B cell (primary cell): ENCODE results near the gene TMEM92. TPM values are rescaled to one million over a fixed set of nuclear protein-coding genes. Genes with fewer than 3 reads are reported as not detected.

Source experiments
- ATAC-seq: fragments of 200-7000 bp; cut with Tn5 transposase; one replicate; pipeline ENCODE4 v1.10.0; 2021; ENCODE audit warnings: low read depth, mild to moderate bottlenecking, moderate number of reproducible peaks, moderate library complexity
- CTCF ChIA-PET: fragments of 350-600 bp; sonication (Branson Sonifier 250); formaldehyde crosslinking; loops from one replicate; lab custom pipeline; 2021; ENCODE audit warnings: antibody characterized with exemption, inconsistent platforms; lab: Charles Lee
- POLR2A ChIA-PET: fragments of 350-600 bp; sonication (Branson Sonifier 250); formaldehyde crosslinking; loops from one replicate; lab custom pipeline; 2021; ENCODE audit warnings: antibody characterized with exemption; lab: Charles Lee
- DNase-seq: peaks from one replicate; pipeline ENCODE4 v3.0.0; 2013
- H2AFZ ChIP-seq: 2 replicates; pipeline ENCODE4 v1.6.1; 2012; ENCODE audit warnings: mild to moderate bottlenecking, low read depth, low read length; ENCODE audit not compliant: insufficient read depth, poor library complexity, severe bottlenecking
- H3K27ac ChIP-seq, 2 donors: 1 replicate in 1 of 2; 2 replicates in 1 of 2; pipeline ENCODE4 v1.5.1; 2012 to 2013; ENCODE audit warnings: low read length in 2 of 2, mild to moderate bottlenecking in 2 of 2, moderate library complexity in 1 of 2
- H3K27me3 ChIP-seq, 4 experiments: fragments of 200-600 bp in 1 of 4; sonication (generic) in 1 of 4; replicated peaks in 1 of 4; 1 replicate in 2 of 4; 2 replicates in 2 of 4; pipeline versions ENCODE4 v1.6.1 to v1.7.0; 2013 to 2016; ENCODE audit warnings: low read length in 3 of 4, mild to moderate bottlenecking in 2 of 4, mixed read lengths in 1 of 4, moderate library complexity in 1 of 4; ENCODE audit not compliant: insufficient read depth in 4 of 4, control insufficient read depth in 3 of 4; ENCODE audit errors: control extremely low read depth in 1 of 4
- H3K36me3 ChIP-seq, 2 experiments: replicated peaks in 1 of 2; 1 replicate in 1 of 2; 2 replicates in 1 of 2; pipeline versions ENCODE4 v1.6.1 to v1.7.1; 2013; ENCODE audit warnings: low read length in 1 of 2; ENCODE audit not compliant: insufficient read depth in 2 of 2, control insufficient read depth in 1 of 2; ENCODE audit errors: control extremely low read depth in 1 of 2, extremely low read depth in 1 of 2
- H3K4me1 ChIP-seq, 2 donors: fragments of 200-600 bp in 1 of 2; sonication (generic) in 1 of 2; 1 replicate in 1 of 2; 2 replicates in 1 of 2; pipeline versions ENCODE4 v1.5.1 to v1.6.1; 2013 to 2017; ENCODE audit warnings: low read length in 2 of 2; ENCODE audit not compliant: control insufficient read depth in 2 of 2, insufficient read depth in 2 of 2
- H3K4me2 ChIP-seq: replicated peaks from 2 replicates; pipeline ENCODE3; 2012; ENCODE audit warnings: mild to moderate bottlenecking, low read depth, low read length; ENCODE audit not compliant: poor library complexity, severe bottlenecking
- H3K4me3 ChIP-seq, 5 experiments: fragments of 200-600 bp in 1 of 5; sonication (generic) in 1 of 5; 1 replicate in 3 of 5; 2 replicates in 2 of 5; pipeline versions ENCODE4 v1.5.1 to v1.7.0; 2011 to 2016; ENCODE audit warnings: low read length in 4 of 5, mild to moderate bottlenecking in 4 of 5, low read depth in 2 of 5, control low read depth in 1 of 5, moderate library complexity in 1 of 5; ENCODE audit not compliant: insufficient read depth in 1 of 5; ENCODE audit errors: control extremely low read depth in 1 of 5, extremely low read depth in 1 of 5
- H3K79me2 ChIP-seq: fragments of 200-600 bp; sonication (generic); one replicate; pipeline ENCODE4 v1.6.0; 2016; ENCODE audit warnings: low read length; ENCODE audit not compliant: control insufficient read depth, insufficient read depth
- H3K9ac ChIP-seq: fragments of 200-600 bp; sonication (generic); 2 replicates; pipeline ENCODE4 v1.6.1; 2017; ENCODE audit warnings: mild to moderate bottlenecking, low read length, moderate library complexity
- H3K9me3 ChIP-seq, 3 donors: one replicate each; pipeline versions ENCODE4 v1.6.1 to v1.7.1; 2013; ENCODE audit warnings: low read length in 2 of 3; ENCODE audit not compliant: control insufficient read depth in 2 of 3, insufficient read depth in 1 of 3; ENCODE audit errors: control extremely low read depth in 1 of 3
- H4K20me1 ChIP-seq: 2 replicates; pipeline ENCODE4 v1.6.0; 2012; ENCODE audit warnings: mild to moderate bottlenecking, low read length; ENCODE audit not compliant: insufficient read depth, control insufficient read depth, poor library complexity, severe bottlenecking
- H3K27ac Mint-ChIP-seq: one replicate; pipeline ENCODE4 v1.8.0; 2021; ENCODE audit warnings: mixed read lengths
- H3K27me3 Mint-ChIP-seq: one replicate; pipeline ENCODE4 v1.8.0; 2021; ENCODE audit warnings: mixed read lengths
- H3K4me1 Mint-ChIP-seq: one replicate; pipeline ENCODE4 v1.8.0; 2021; ENCODE audit warnings: mixed read lengths
- H3K4me3 Mint-ChIP-seq: one replicate; pipeline ENCODE4 v1.8.0; 2021; ENCODE audit warnings: mixed read lengths
- H3K9me3 Mint-ChIP-seq: one replicate; pipeline ENCODE4 v1.8.0; 2022; ENCODE audit warnings: mixed read lengths; ENCODE audit not compliant: insufficient read depth
- EZH2 ChIP-seq: IDR thresholded peaks from 2 replicates; pipeline ENCODE4 v1.6.1; 2012; ENCODE audit warnings: borderline replicate concordance, low read depth, mild to moderate bottlenecking, moderate library complexity, low read length; ENCODE audit not compliant: insufficient read depth, poor library complexity, severe bottlenecking
- WGBS: methylation state at CpG from one replicate; pipeline ENCODE4 v1.1.5; 2013; ENCODE audit warnings: missing lambda C conversion rate; ENCODE audit not compliant: insufficient coverage; 5-methylcytosine and 5-hydroxymethylcytosine counted together
- intact Hi-C: fragments of 100-400 bp; cut with micrococcal nuclease; formaldehyde crosslinking; loops from one replicate; pipeline ENCODE4 v1.10.0; 2022
- polyA plus RNA-seq: library from polyadenylated mRNA; depleted of rRNA; stranded (reverse); fragments of >200 nt; gene quantifications from 2 replicates; pipeline ENCODE4 v1.2.3, GENCODE V29; 2012
- total RNA-seq, 2 donors: library from RNA; stranded (reverse); fragments of 120-200 nt in 1 of 2; gene quantifications; 1 replicate in 1 of 2; 2 replicates in 1 of 2; pipeline versions ENCODE4 v1.2.3 to v1.2.4, GENCODE V29; 2013 to 2022
- TF ChIP-seq, protein P1 (sequence below): fragments of 200-600 bp; IDR thresholded peaks from one replicate; pipeline ENCODE4 v1.8.0; 2022; ENCODE audit warnings: antibody characterized with exemption, mild to moderate bottlenecking

The TMEM92 gene
- total and polyA plus RNA-seq, 2 donors (not counting 1 experiment from before 2014, with no cell fraction given), result not detected

DNA sequence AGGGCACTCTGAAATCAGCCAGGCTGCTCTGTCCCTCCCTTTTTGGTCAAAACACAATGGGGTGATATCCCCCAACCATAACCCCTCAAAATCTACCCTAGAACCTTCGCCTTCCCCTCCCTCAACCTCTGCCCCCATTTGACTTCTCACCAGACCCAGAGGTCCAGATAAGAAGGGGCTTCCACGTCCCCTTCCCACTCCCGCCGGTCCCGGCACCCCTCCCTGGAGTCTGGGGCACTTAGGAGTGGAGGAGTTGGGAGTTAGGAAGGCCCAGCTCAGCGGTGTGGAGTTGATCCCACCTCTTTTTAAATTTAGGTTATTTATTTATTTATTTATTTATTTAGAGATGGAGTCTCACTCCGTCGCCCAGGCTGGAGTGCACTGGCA, 619 bp upstream of the TMEM92 start:
- Mint-ChIP-seq H3K4me3 (peak overlapping the region; percentile 23), H3K27me3 (peaks cover 46% of the 10 kb centered on the region), H3K4me1 (peaks cover 11% of the 10 kb centered on the region), H3K9me3 (no peaks in the 10 kb centered on the region), H3K27ac (no peak overlapping the region)
- TF ChIP-seq EZH2, result no peak
- TF ChIP-seq, protein P1, sequence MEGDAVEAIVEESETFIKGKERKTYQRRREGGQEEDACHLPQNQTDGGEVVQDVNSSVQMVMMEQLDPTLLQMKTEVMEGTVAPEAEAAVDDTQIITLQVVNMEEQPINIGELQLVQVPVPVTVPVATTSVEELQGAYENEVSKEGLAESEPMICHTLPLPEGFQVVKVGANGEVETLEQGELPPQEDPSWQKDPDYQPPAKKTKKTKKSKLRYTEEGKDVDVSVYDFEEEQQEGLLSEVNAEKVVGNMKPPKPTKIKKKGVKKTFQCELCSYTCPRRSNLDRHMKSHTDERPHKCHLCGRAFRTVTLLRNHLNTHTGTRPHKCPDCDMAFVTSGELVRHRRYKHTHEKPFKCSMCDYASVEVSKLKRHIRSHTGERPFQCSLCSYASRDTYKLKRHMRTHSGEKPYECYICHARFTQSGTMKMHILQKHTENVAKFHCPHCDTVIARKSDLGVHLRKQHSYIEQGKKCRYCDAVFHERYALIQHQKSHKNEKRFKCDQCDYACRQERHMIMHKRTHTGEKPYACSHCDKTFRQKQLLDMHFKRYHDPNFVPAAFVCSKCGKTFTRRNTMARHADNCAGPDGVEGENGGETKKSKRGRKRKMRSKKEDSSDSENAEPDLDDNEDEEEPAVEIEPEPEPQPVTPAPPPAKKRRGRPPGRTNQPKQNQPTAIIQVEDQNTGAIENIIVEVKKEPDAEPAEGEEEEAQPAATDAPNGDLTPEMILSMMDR, result no peak
- peaks cover 0 to 8% (median 0%) of the 10 kb centered on the region in 3 donors for H3K9me3 ChIP-seq
- no peak overlapping the region for H3K4me3 ChIP-seq
- 64% methylated on average over 2 of the region's 8 CpGs for WGBS
- peak overlapping the region; percentile 67 for H2AFZ ChIP-seq
- peaks cover 7 to 8% of the 10 kb centered on the region in 2 donors for H3K4me1 ChIP-seq
- no peaks in the 10 kb centered on the region for H3K79me2 ChIP-seq
- CTCF ChIA-PET, result interaction anchor here (0.7 to 7.6 kb wide), 11 partner anchors 8 to 112 kb away, joined by 3 to 100 read pairs (median 4); partner anchors contain the start of gene COL1A1
- no peaks in the 10 kb centered on the region for H4K20me1 ChIP-seq
- peaks cover 0 to 59% (median 14%) of the 10 kb centered on the region in 4 experiments for H3K27me3 ChIP-seq
- intact Hi-C loops, result loop anchor here (1.0 kb wide), 3 partner anchors 24 to 179 kb away; no protein-coding TSS in a partner anchor
- no peaks in the 10 kb centered on the region for H3K36me3 ChIP-seq
- DNase-seq (no peak), ATAC-seq (no peak)
- H3K4me2 ChIP-seq, result peak overlapping the region; percentile 81
- H3K27ac ChIP-seq, result no peak overlapping the region
- POLR2A ChIA-PET, result interaction anchor here (0.9 kb wide), 1 partner anchor 73 kb away, joined by 3 read pairs; no protein-coding TSS in a partner anchor
- no peak overlapping the region for H3K9ac ChIP-seq

DNA sequence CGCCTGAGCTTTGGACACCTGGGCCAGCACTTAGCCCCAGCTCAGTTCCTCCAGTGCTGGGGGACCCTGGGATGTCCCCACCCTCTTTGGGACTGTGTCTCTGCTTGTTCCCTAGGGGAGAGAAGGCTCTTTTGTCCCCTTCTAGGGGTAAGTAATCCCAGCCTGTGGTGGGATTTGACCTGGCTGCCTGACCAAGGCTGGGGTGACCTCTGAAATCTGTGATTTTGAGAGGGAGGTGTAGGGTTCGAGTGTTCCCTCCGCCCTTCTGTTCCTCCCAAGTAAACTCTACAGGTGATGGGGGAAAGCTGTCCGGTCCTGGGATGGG, 593 bp downstream of the TMEM92 start:
- TF ChIP-seq, protein P1, result no peak
- no peak for TF ChIP-seq EZH2
- peaks cover 7 to 8% of the 10 kb centered on the region in 2 donors for H3K4me1 ChIP-seq
- no peaks in the 10 kb centered on the region for H3K36me3 ChIP-seq
- H3K4me2 ChIP-seq, result no peak overlapping the region
- ChIA-PET POLR2A (interaction anchor here (0.9 kb wide), 1 partner anchor 75 kb away, joined by 3 read pairs; no protein-coding TSS in a partner anchor), CTCF (interaction anchor here (0.8 to 7.6 kb wide), 5 partner anchors 22 to 180 kb away, joined by 4 to 100 read pairs (median 11); partner anchors contain the start of gene COL1A1)
- 72% methylated on average over 3 of the region's 4 CpGs for WGBS
- no peak for ATAC-seq
- H3K27ac ChIP-seq, result no peak overlapping the region
- H3K27me3 ChIP-seq, result peaks cover 0 to 60% (median 14%) of the 10 kb centered on the region in 4 experiments
- DNase-seq, result no peak
- no peaks in the 10 kb centered on the region for H3K9me3 Mint-ChIP-seq
- no peak overlapping the region for H3K9ac ChIP-seq
- H3K4me3 Mint-ChIP-seq, result no peak overlapping the region
- no peaks in the 10 kb centered on the region for H4K20me1 ChIP-seq
- H3K79me2 ChIP-seq, result no peaks in the 10 kb centered on the region
- H3K27ac Mint-ChIP-seq, result no peak overlapping the region
- H3K4me1 Mint-ChIP-seq, result peaks cover 11% of the 10 kb centered on the region
- intact Hi-C loops, result no loop called here
- H3K9me3 ChIP-seq, result peaks cover 0 to 8% (median 0%) of the 10 kb centered on the region in 3 donors
- H3K27me3 Mint-ChIP-seq, result peaks cover 45% of the 10 kb centered on the region
- H3K4me3 ChIP-seq, result no peak overlapping the region
- no peak overlapping the region for H2AFZ ChIP-seq
